ENCODE data around the gene MANF. TPM values are rescaled to one million over a fixed set of nuclear protein-coding genes. Genes with fewer than 3 reads are reported as not detected.

The MANF gene
- total RNA-seq (55.3 and 60.1 TPM in 2 replicates), polyA plus RNA-seq (132 and 133 TPM in 2 replicates), polyA minus RNA-seq (ENCODE audit: low replicate concordance) (2.9 and 4.3 TPM in 2 replicates)
- 129 and 154 TPM in 2 replicates for polyA plus RNA-seq (2012)

DNA sequence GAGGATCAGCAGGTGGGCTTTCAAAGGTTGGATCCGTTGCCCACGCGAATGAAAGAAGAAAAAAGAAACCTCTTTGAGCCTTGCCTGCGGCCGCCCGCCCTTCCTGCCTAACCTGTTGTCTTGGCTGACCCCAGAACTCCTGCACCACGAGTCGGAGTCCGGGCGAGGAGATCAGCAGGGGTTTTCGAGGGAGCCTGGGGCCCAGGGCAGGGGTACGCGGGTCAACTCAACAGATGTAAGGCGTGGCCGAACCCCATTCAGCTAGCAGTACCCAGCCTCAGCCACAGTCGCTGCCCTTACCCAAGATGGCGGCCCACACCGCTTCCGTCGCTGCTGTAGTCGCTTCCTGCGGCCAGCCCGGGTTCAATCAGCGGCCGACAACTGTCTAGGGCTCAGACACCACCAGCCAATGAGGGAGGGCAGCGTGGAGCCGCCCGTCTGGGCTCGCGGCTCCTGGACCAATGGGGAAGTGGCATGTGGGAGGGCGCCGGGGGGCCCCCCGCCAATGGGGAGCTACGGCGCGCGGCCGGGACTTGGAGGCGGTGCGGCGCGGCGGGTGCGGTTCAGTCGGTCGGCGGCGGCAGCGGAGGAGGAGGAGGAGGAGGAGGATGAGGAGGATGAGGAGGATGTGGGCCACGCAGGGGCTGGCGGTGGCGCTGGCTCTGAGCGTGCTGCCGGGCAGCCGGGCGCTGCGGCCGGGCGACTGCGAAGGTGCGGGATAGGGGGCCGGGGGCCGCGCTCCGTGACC is at the start of gene MANF:
MANF (plus strand) TSS at position 566 of the 748 bp plus-strand sequence; CDS start at position 618, 52 bp downstream.
- Histone ChIP-seq H2AFZ (ENCODE audit: low read length) (peak within 1 kb of the TSS; percentile 42), H3K9ac (ENCODE audit: insufficient read depth, low read length) (peak within 1 kb of the TSS; percentile 96), H3K79me2 (ENCODE audit: control insufficient read depth, insufficient read depth, low read length) (peaks cover 43% of the 10 kb centered on the region), H3K9me3 (ENCODE audit: control insufficient read depth, insufficient read depth, low read depth, low read length) (no peaks in the 10 kb centered on the region), H3K27me3 (ENCODE audit: control insufficient read depth, insufficient read depth, low read length) (no peaks in the 10 kb centered on the region), H3K4me1 (ENCODE audit: control insufficient read depth, extremely low read depth, insufficient read depth, low read length) (peaks cover 17% of the 10 kb centered on the region), H3K4me3 (replicated peaks in 1 of 4; ENCODE audit: control extremely low read depth in 1 of 4, insufficient read depth in 1 of 4, low read depth in 3 of 4, low read length in 4 of 4) (peak within 1 kb of the TSS; percentile 80 to 97 (median 88)), H3K4me2 (ENCODE audit: extremely low read depth, insufficient read depth, low read length) (peak within 1 kb of the TSS; percentile 94), H4K20me1 (ENCODE audit: control insufficient read depth, extremely low read depth, insufficient read depth, low read length) (peaks cover 1% of the 10 kb centered on the region), H3K27ac (ENCODE audit: insufficient read depth, low read length) (peak within 1 kb of the TSS; percentile 97), H3K36me3 (ENCODE audit: control insufficient read depth, insufficient read depth, low read length) (peaks cover 11% of the 10 kb centered on the region)
- DNase-seq (ENCODE audit: low read depth in 2 of 2) = peak; percentile 96 to 98
- no peak for TF ChIP-seq EZH2 (IDR thresholded peaks at IDR 0.05; ENCODE audit: low read length, missing control alignments)
- TF ChIP-seq, protein P1, sequence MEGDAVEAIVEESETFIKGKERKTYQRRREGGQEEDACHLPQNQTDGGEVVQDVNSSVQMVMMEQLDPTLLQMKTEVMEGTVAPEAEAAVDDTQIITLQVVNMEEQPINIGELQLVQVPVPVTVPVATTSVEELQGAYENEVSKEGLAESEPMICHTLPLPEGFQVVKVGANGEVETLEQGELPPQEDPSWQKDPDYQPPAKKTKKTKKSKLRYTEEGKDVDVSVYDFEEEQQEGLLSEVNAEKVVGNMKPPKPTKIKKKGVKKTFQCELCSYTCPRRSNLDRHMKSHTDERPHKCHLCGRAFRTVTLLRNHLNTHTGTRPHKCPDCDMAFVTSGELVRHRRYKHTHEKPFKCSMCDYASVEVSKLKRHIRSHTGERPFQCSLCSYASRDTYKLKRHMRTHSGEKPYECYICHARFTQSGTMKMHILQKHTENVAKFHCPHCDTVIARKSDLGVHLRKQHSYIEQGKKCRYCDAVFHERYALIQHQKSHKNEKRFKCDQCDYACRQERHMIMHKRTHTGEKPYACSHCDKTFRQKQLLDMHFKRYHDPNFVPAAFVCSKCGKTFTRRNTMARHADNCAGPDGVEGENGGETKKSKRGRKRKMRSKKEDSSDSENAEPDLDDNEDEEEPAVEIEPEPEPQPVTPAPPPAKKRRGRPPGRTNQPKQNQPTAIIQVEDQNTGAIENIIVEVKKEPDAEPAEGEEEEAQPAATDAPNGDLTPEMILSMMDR (conservative IDR thresholded peaks at IDR 0.05 in 1 of 2, IDR thresholded peaks at IDR 0.05 in 1 of 2; ENCODE audit: low read depth in 1 of 2, low read length in 2 of 2) = no peak

DNA sequence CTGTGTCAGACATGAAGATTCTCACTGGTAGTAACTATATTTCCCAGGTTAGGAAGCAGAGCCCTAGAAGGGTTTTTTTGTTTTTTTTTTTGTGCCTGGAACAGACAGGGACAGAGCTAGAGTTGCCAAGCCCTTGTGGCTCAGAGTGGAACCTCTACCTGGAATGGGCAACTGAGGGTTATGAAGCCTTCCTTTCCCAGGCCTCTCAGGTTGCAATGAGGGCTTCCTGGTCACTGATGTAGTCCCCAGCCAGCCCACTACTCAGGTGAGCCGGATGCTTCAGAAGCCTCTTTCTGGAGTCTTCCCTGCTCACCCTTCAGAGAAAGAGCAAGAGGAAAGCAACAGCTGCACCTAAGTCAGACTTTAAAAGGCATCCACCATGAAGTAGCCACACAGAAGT is 48.8 kb upstream of the MANF start:
- H3K9ac ChIP-seq (ENCODE audit: insufficient read depth, low read length) = no peak overlapping the region
- no peak for DNase-seq (ENCODE audit: low read depth in 2 of 2)
- H3K4me2 ChIP-seq (ENCODE audit: extremely low read depth, insufficient read depth, low read length) = no peak overlapping the region
- no peaks in the 10 kb centered on the region for H3K79me2 ChIP-seq (ENCODE audit: control insufficient read depth, insufficient read depth, low read length)
- H3K4me3 ChIP-seq (replicated peaks in 1 of 4; ENCODE audit: control extremely low read depth in 1 of 4, insufficient read depth in 1 of 4, low read depth in 3 of 4, low read length in 4 of 4) = no peak overlapping the region
- no peaks in the 10 kb centered on the region for H3K36me3 ChIP-seq (ENCODE audit: control insufficient read depth, insufficient read depth, low read length)
- no peaks in the 10 kb centered on the region for H3K27me3 ChIP-seq (ENCODE audit: control insufficient read depth, insufficient read depth, low read length)
- no peak overlapping the region for H3K27ac ChIP-seq (ENCODE audit: insufficient read depth, low read length)
- TF ChIP-seq, protein P1 (conservative IDR thresholded peaks at IDR 0.05 in 1 of 2, IDR thresholded peaks at IDR 0.05 in 1 of 2; ENCODE audit: low read depth in 1 of 2, low read length in 2 of 2) = no peak
- TF ChIP-seq EZH2 (IDR thresholded peaks at IDR 0.05; ENCODE audit: low read length, missing control alignments) = no peak
- peaks cover 9% of the 10 kb centered on the region for H3K4me1 ChIP-seq (ENCODE audit: control insufficient read depth, extremely low read depth, insufficient read depth, low read length)
- no peaks in the 10 kb centered on the region for H3K9me3 ChIP-seq (ENCODE audit: control insufficient read depth, insufficient read depth, low read depth, low read length)
- no peak overlapping the region for H2AFZ ChIP-seq (ENCODE audit: low read length)
- no peaks in the 10 kb centered on the region for H4K20me1 ChIP-seq (ENCODE audit: control insufficient read depth, extremely low read depth, insufficient read depth, low read length)

DNA sequence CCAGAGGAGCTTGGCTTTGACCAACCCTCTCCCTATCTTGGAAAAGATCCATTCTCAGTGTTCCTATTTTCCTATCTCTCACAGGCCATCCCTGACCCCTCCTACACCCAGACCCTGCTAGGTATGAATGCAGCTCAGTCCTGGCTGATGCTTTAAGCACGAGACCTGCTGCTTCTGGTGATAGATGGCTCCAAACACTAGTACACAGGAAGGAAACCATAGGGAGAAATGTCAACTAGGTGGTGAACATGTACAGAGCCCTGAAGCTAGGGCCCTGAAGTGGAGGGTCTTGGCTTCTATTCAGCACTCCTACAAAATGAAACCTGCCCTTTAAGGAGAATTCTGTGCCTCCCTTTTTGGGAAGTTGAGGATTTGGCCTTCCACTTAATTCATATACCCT is 47.4 kb upstream of the MANF start:
- H3K27ac ChIP-seq (ENCODE audit: insufficient read depth, low read length) = no peak overlapping the region
- H3K4me2 ChIP-seq (ENCODE audit: extremely low read depth, insufficient read depth, low read length) = no peak overlapping the region

More for the DNA sequence above, 47.4 kb upstream of the MANF start:
- H2AFZ ChIP-seq (ENCODE audit: low read length) = no peak overlapping the region
- no peaks in the 10 kb centered on the region for H3K79me2 ChIP-seq (ENCODE audit: control insufficient read depth, insufficient read depth, low read length)
- H3K4me1 ChIP-seq (ENCODE audit: control insufficient read depth, extremely low read depth, insufficient read depth, low read length) = peaks cover 9% of the 10 kb centered on the region
- no peaks in the 10 kb centered on the region for H3K36me3 ChIP-seq (ENCODE audit: control insufficient read depth, insufficient read depth, low read length)
- H3K9me3 ChIP-seq (ENCODE audit: control insufficient read depth, insufficient read depth, low read depth, low read length) = no peaks in the 10 kb centered on the region
- no peak for TF ChIP-seq EZH2 (IDR thresholded peaks at IDR 0.05; ENCODE audit: low read length, missing control alignments)
- TF ChIP-seq, protein P1 (conservative IDR thresholded peaks at IDR 0.05 in 1 of 2, IDR thresholded peaks at IDR 0.05 in 1 of 2; ENCODE audit: low read depth in 1 of 2, low read length in 2 of 2) = no peak
- no peaks in the 10 kb centered on the region for H3K27me3 ChIP-seq (ENCODE audit: control insufficient read depth, insufficient read depth, low read length)
- H3K9ac ChIP-seq (ENCODE audit: insufficient read depth, low read length) = no peak overlapping the region
- no peaks in the 10 kb centered on the region for H4K20me1 ChIP-seq (ENCODE audit: control insufficient read depth, extremely low read depth, insufficient read depth, low read length)
- no peak for DNase-seq (ENCODE audit: low read depth in 2 of 2)
- no peak overlapping the region for H3K4me3 ChIP-seq (replicated peaks in 1 of 4; ENCODE audit: control extremely low read depth in 1 of 4, insufficient read depth in 1 of 4, low read depth in 3 of 4, low read length in 4 of 4)

Measured in fibroblast of lung (primary cell).